Neural cell (in vitro differentiated cells): ENCODE results near the gene SLC25A29. TPM values are rescaled to one million over a fixed set of nuclear protein-coding genes. Genes with fewer than 3 reads are reported as not detected.

Experiments
- H2AFZ ChIP-seq: fragments of 200-600, 300-800 bp; sonication (generic), shearing (Covaris generic); 2 replicates; pipeline ENCODE4 v1.6.0; 2014; ENCODE audit warnings: low read depth, mild to moderate bottlenecking, antibody characterized with exemption, low read length, moderate library complexity
- H3F3A ChIP-seq: fragments of 200-600 bp; shearing (Covaris generic); 2 replicates; pipeline ENCODE4 v1.6.1; 2016; ENCODE audit warnings: mild to moderate bottlenecking, moderate library complexity, mixed read lengths, antibody characterized with exemption, low read length; ENCODE audit not compliant: insufficient read depth, poor library complexity, severe bottlenecking
- H3K27ac ChIP-seq: fragments of 200-600, 300-800 bp; sonication (generic), shearing (Covaris generic); 2 replicates; pipeline ENCODE4 v1.5.1; 2014; ENCODE audit warnings: mild to moderate bottlenecking, low read length, moderate library complexity
- H3K27me3 ChIP-seq: fragments of 300-800, 200-600 bp; sonication (generic), shearing (Covaris generic); 2 replicates; pipeline ENCODE4 v1.6.0; 2014; ENCODE audit warnings: mild to moderate bottlenecking, low read depth, low read length, moderate library complexity; ENCODE audit not compliant: insufficient read depth
- H3K36me3 ChIP-seq: fragments of 300-800, 200-600 bp; sonication (generic), shearing (Covaris generic); 2 replicates; pipeline ENCODE4 v1.5.1; 2014; ENCODE audit warnings: mild to moderate bottlenecking, antibody characterized with exemption, low read length, moderate library complexity; ENCODE audit not compliant: insufficient read depth
- H3K4me2 ChIP-seq: fragments of 300-800, 200-600 bp; sonication (generic), shearing (Covaris generic); 2 replicates; pipeline ENCODE4 v1.6.0; 2014; ENCODE audit warnings: mild to moderate bottlenecking, low read length
- H3K4me3 ChIP-seq: fragments of 300-800, 200-600 bp; sonication (generic), shearing (Covaris generic); 2 replicates; pipeline ENCODE4 v1.5.1; 2014; ENCODE audit warnings: mild to moderate bottlenecking, low read length, moderate library complexity
- H3K79me2 ChIP-seq: fragments of 200-600 bp; shearing (Covaris generic); replicated peaks from 2 replicates; pipeline ENCODE4 v1.6.0; 2014; ENCODE audit warnings: mild to moderate bottlenecking, low read length, moderate library complexity; ENCODE audit not compliant: insufficient read depth
- H3K9ac ChIP-seq: fragments of 300-800, 200-600 bp; sonication (generic), shearing (Covaris generic); 2 replicates; pipeline ENCODE4 v1.6.1; 2016; ENCODE audit warnings: mild to moderate bottlenecking, low read length, mixed read lengths
- H3K9me2 ChIP-seq: fragments of 200-600 bp; shearing (Covaris generic); 2 replicates; pipeline ENCODE4 v1.6.1; 2016; ENCODE audit warnings: mild to moderate bottlenecking, low read length, mixed read lengths; ENCODE audit not compliant: insufficient read depth
- H3K9me3 ChIP-seq: fragments of 200-600, 300-800 bp; sonication (generic), shearing (Covaris generic); 2 replicates; pipeline ENCODE4 v1.6.1; 2016; ENCODE audit warnings: mild to moderate bottlenecking, mixed run types, low read length, moderate library complexity, mixed read lengths
- H4K20me1 ChIP-seq: fragments of 200-600 bp; shearing (Covaris generic); 2 replicates; pipeline ENCODE4 v1.6.1; 2016; ENCODE audit warnings: mild to moderate bottlenecking, mixed run types; ENCODE audit not compliant: insufficient read depth
- CTCF ChIP-seq: fragments of 450-650 bp; IDR thresholded peaks from 2 replicates; pipeline ENCODE4 v1.5.1; 2014; ENCODE audit warnings: antibody characterized with exemption, mild to moderate bottlenecking, moderate library complexity; ENCODE audit not compliant: poor library complexity, severe bottlenecking
- EP300 ChIP-seq: fragments of 450-650 bp; conservative IDR thresholded peaks from 2 replicates; pipeline ENCODE4 v1.6.1; 2014; ENCODE audit warnings: antibody characterized with exemption, mild to moderate bottlenecking, moderate library complexity; ENCODE audit not compliant: poor library complexity, severe bottlenecking
- EZH2 ChIP-seq: fragments of 200-600, 300-800 bp; shearing (Covaris generic), sonication (generic); IDR thresholded peaks from 2 replicates; pipeline ENCODE4 v1.6.1; 2014; ENCODE audit warnings: antibody characterized with exemption, low read length, borderline replicate concordance, mild to moderate bottlenecking; ENCODE audit not compliant: insufficient read depth, poor library complexity, severe bottlenecking
- MXI1 ChIP-seq: fragments of 450-650 bp; conservative IDR thresholded peaks from 2 replicates; pipeline ENCODE4 v1.6.1; 2014; ENCODE audit warnings: antibody characterized with exemption, mild to moderate bottlenecking; ENCODE audit not compliant: poor library complexity, severe bottlenecking
- POLR2AphosphoS5 ChIP-seq: IDR thresholded peaks from 2 replicates; pipeline ENCODE4 v1.6.1; 2012
- RAD21 ChIP-seq: fragments of 450-650 bp; conservative IDR thresholded peaks from 2 replicates; pipeline ENCODE4 v1.6.1; 2014; ENCODE audit warnings: antibody characterized with exemption, mild to moderate bottlenecking, moderate library complexity
- REST ChIP-seq: IDR thresholded peaks from 2 replicates; pipeline ENCODE4 v1.6.1; 2012; ENCODE audit warnings: borderline replicate concordance
- SMC3 ChIP-seq: fragments of 450-650 bp; conservative IDR thresholded peaks from 2 replicates; pipeline ENCODE4 v1.6.1; 2014; ENCODE audit warnings: antibody characterized with exemption, mild to moderate bottlenecking, moderate library complexity; ENCODE audit not compliant: poor library complexity
- TAF1 ChIP-seq: IDR thresholded peaks from 2 replicates; pipeline ENCODE4 v1.6.1; 2012; ENCODE audit warnings: low read depth
- polyA plus RNA-seq: library from polyadenylated mRNA; depleted of rRNA; stranded (reverse); fragments of >200 nt; gene quantifications from 2 replicates; pipeline ENCODE4 v1.2.3, GENCODE V29; 2014

The SLC25A29 gene
- polyA plus RNA-seq, 1 donor from 2014 or later: 447 TPM

- Histone ChIP-seq H3K27ac (no peak overlapping the region), H3K36me3 (no peaks in the 10 kb centered on the region), H3K9me2 (no peaks in the 10 kb centered on the region), H4K20me1 (no peaks in the 10 kb centered on the region), H3K79me2 (no peaks in the 10 kb centered on the region), H3F3A (no peaks in the 10 kb centered on the region), H3K9ac (no peak overlapping the region), H2AFZ (no peak overlapping the region), H3K9me3 (no peaks in the 10 kb centered on the region), H3K4me2 (no peak overlapping the region), H3K27me3 (no peaks in the 10 kb centered on the region), H3K4me3 (no peak overlapping the region)
- TF ChIP-seq TAF1: no peak
- no peak for TF ChIP-seq POLR2AphosphoS5
- TF ChIP-seq CTCF: no peak
- no peak for TF ChIP-seq SMC3
- no peak for TF ChIP-seq MXI1
- TF ChIP-seq EP300: no peak
- TF ChIP-seq EZH2: no peak
Observed at GRCh38 chr14:100340423-100340813, 34.2 kb upstream of the SLC25A29 start.

- Histone ChIP-seq H3K9me3 (no peaks in the 10 kb centered on the region), H3K9me2 (no peaks in the 10 kb centered on the region), H2AFZ (no peak overlapping the region), H3K27ac (no peak overlapping the region), H3K4me2 (no peak overlapping the region), H4K20me1 (no peaks in the 10 kb centered on the region), H3K79me2 (no peaks in the 10 kb centered on the region), H3K4me3 (no peak overlapping the region), H3F3A (no peaks in the 10 kb centered on the region), H3K9ac (no peak overlapping the region), H3K27me3 (no peaks in the 10 kb centered on the region), H3K36me3 (no peaks in the 10 kb centered on the region)
- no peak for TF ChIP-seq RAD21
- TF ChIP-seq MXI1: no peak
- TF ChIP-seq EZH2: no peak
- no peak for TF ChIP-seq TAF1
- TF ChIP-seq POLR2AphosphoS5: no peak
- TF ChIP-seq CTCF: no peak
- TF ChIP-seq EP300: no peak
- TF ChIP-seq SMC3: no peak
- TF ChIP-seq REST: no peak
Observed at GRCh38 chr14:100339766-100340422, 33.6 kb upstream of the SLC25A29 start.
